ENCODE data around the gene SPAG17.

The SPAG17 gene

GRCh38 chr1:118042501-118042900 is 142.5 kb downstream of the SPAG17 start:
- no peak for DNase-seq (ENCODE audit: low read depth)
- TF ChIP-seq, protein P1, sequence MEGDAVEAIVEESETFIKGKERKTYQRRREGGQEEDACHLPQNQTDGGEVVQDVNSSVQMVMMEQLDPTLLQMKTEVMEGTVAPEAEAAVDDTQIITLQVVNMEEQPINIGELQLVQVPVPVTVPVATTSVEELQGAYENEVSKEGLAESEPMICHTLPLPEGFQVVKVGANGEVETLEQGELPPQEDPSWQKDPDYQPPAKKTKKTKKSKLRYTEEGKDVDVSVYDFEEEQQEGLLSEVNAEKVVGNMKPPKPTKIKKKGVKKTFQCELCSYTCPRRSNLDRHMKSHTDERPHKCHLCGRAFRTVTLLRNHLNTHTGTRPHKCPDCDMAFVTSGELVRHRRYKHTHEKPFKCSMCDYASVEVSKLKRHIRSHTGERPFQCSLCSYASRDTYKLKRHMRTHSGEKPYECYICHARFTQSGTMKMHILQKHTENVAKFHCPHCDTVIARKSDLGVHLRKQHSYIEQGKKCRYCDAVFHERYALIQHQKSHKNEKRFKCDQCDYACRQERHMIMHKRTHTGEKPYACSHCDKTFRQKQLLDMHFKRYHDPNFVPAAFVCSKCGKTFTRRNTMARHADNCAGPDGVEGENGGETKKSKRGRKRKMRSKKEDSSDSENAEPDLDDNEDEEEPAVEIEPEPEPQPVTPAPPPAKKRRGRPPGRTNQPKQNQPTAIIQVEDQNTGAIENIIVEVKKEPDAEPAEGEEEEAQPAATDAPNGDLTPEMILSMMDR (IDR thresholded peaks at IDR 0.05; ENCODE audit: control insufficient read depth, extremely low read depth, insufficient read depth) = no peak
- no peak overlapping the region for H3K4me3 ChIP-seq (ENCODE audit: low read depth, low read length)

GRCh38 chr1:118039170-118039569 is 145.9 kb downstream of the SPAG17 start:
- no peak overlapping the region for H3K4me3 ChIP-seq (ENCODE audit: low read depth, low read length)
- DNase-seq (ENCODE audit: low read depth) = no peak
- TF ChIP-seq, protein P1 (IDR thresholded peaks at IDR 0.05; ENCODE audit: control insufficient read depth, extremely low read depth, insufficient read depth) = no peak

- DNase-seq (ENCODE audit: low read depth) = no peak
- no peak overlapping the region for H3K4me3 ChIP-seq (ENCODE audit: low read depth, low read length)
- TF ChIP-seq, protein P1 (IDR thresholded peaks at IDR 0.05; ENCODE audit: control insufficient read depth, extremely low read depth, insufficient read depth) = no peak
Observed at GRCh38 chr1:118032883-118033282, 152.1 kb downstream of the SPAG17 start.

- DNase-seq (ENCODE audit: low read depth) = no peak
Observed at GRCh38 chr1:118028267-118028666, 156.8 kb downstream of the SPAG17 start.

GRCh38 chr1:118023199-118023598 is 161.8 kb downstream of the SPAG17 start:
- no peak overlapping the region for H3K4me3 ChIP-seq (ENCODE audit: low read depth, low read length)
- DNase-seq (ENCODE audit: low read depth) = no peak
- TF ChIP-seq, protein P1 (IDR thresholded peaks at IDR 0.05; ENCODE audit: control insufficient read depth, extremely low read depth, insufficient read depth) = peak; percentile 45

More at GRCh38 chr1:118028267-118028666, 156.8 kb downstream of the SPAG17 start:
- TF ChIP-seq, protein P1 (IDR thresholded peaks at IDR 0.05; ENCODE audit: control insufficient read depth, extremely low read depth, insufficient read depth) = no peak
- H3K4me3 ChIP-seq (ENCODE audit: low read depth, low read length) = no peak overlapping the region

DNA sequence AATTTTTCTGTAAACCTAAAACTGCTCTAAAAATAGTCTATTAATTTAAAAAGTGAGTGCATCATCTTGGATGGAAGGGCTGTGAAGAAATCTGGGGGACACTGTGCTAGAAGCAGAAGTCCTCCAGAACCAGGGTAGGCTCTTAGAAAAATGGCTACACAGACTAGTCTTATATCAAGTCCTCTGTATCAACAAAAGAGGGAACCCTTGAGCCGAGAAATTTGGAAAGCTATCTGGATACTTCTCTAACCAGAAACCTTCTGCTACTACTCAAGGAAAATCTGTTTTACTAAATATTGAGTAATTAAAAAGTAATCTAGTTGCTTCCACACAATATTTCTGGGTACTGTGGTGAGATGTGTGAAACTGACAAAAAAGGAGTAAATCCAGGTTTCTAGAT is 163.4 kb downstream of the SPAG17 start:
- no peak overlapping the region for H3K4me3 ChIP-seq (ENCODE audit: low read depth, low read length)
- TF ChIP-seq, protein P1 (IDR thresholded peaks at IDR 0.05; ENCODE audit: control insufficient read depth, extremely low read depth, insufficient read depth) = peak; percentile 31; the same call in 1 of the 2 replicates
- DNase-seq (ENCODE audit: low read depth) = no peak

- no peak overlapping the region for H3K4me3 ChIP-seq (ENCODE audit: low read depth, low read length)
Observed at GRCh38 chr1:118018060-118018459, 167.0 kb downstream of the SPAG17 start.

More at GRCh38 chr1:118018060-118018459, 167.0 kb downstream of the SPAG17 start:
- no peak for DNase-seq (ENCODE audit: low read depth)
- TF ChIP-seq, protein P1 (IDR thresholded peaks at IDR 0.05; ENCODE audit: control insufficient read depth, extremely low read depth, insufficient read depth) = no peak
